ENCODE results near the gene PERP. TPM values are rescaled to one million over a fixed set of nuclear protein-coding genes. Genes with fewer than 3 reads are reported as not detected.

PERP gene
- polyA plus RNA-seq, 1 donor from 2014 or later, result 0.79 TPM

DNA sequence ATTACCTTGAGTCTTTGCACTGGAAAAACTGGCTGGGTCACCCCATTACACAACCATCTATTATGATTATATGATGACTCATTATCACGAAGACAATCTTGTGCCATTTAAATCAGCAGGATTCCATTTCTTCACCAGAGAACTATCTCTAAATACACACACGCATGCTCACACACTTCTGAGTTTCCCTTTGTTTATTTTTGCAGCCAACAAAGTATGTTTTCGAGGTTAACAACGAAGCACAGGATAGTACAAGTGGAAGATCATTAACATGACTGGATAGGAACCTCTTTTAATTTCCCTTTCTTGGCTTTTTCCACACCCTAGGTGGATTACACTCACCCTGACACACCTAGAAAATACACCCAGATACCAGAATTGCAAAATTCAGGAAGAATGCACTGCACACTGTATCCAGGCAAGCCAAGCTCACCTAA is 18.9 kb downstream of the PERP start:
- Histone ChIP-seq H3K4me2 (ENCODE audit: low read length) (no peak overlapping the region), H3K9me2 (ENCODE audit: insufficient read depth, low read length) (no peaks in the 10 kb centered on the region), H2AFZ (ENCODE audit: low read depth, low read length) (no peak overlapping the region), H3K36me3 (ENCODE audit: insufficient read depth, low read length) (no peaks in the 10 kb centered on the region), H3K4me3 (ENCODE audit: low read length) (no peak overlapping the region), H3K27ac (ENCODE audit: low read length) (no peak overlapping the region), H3K79me2 (replicated peaks; ENCODE audit: insufficient read depth, low read length) (no peaks in the 10 kb centered on the region), H3K9me3 (ENCODE audit: low read length) (no peaks in the 10 kb centered on the region), H3F3A (ENCODE audit: insufficient read depth, low read length, poor library complexity, severe bottlenecking) (no peaks in the 10 kb centered on the region), H3K27me3 (ENCODE audit: insufficient read depth, low read depth, low read length) (no peaks in the 10 kb centered on the region), H3K9ac (ENCODE audit: low read length) (no peak overlapping the region), H4K20me1 (ENCODE audit: insufficient read depth) (no peaks in the 10 kb centered on the region)
- TF ChIP-seq EP300 (conservative IDR thresholded peaks at IDR 0.05; ENCODE audit: poor library complexity, severe bottlenecking) (no peak), RAD21 (conservative IDR thresholded peaks at IDR 0.05) (no peak), SMC3 (conservative IDR thresholded peaks at IDR 0.05; ENCODE audit: poor library complexity) (no peak)
- TF ChIP-seq, protein P1, sequence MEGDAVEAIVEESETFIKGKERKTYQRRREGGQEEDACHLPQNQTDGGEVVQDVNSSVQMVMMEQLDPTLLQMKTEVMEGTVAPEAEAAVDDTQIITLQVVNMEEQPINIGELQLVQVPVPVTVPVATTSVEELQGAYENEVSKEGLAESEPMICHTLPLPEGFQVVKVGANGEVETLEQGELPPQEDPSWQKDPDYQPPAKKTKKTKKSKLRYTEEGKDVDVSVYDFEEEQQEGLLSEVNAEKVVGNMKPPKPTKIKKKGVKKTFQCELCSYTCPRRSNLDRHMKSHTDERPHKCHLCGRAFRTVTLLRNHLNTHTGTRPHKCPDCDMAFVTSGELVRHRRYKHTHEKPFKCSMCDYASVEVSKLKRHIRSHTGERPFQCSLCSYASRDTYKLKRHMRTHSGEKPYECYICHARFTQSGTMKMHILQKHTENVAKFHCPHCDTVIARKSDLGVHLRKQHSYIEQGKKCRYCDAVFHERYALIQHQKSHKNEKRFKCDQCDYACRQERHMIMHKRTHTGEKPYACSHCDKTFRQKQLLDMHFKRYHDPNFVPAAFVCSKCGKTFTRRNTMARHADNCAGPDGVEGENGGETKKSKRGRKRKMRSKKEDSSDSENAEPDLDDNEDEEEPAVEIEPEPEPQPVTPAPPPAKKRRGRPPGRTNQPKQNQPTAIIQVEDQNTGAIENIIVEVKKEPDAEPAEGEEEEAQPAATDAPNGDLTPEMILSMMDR (IDR thresholded peaks at IDR 0.05; ENCODE audit: poor library complexity, severe bottlenecking), result no peak

DNA sequence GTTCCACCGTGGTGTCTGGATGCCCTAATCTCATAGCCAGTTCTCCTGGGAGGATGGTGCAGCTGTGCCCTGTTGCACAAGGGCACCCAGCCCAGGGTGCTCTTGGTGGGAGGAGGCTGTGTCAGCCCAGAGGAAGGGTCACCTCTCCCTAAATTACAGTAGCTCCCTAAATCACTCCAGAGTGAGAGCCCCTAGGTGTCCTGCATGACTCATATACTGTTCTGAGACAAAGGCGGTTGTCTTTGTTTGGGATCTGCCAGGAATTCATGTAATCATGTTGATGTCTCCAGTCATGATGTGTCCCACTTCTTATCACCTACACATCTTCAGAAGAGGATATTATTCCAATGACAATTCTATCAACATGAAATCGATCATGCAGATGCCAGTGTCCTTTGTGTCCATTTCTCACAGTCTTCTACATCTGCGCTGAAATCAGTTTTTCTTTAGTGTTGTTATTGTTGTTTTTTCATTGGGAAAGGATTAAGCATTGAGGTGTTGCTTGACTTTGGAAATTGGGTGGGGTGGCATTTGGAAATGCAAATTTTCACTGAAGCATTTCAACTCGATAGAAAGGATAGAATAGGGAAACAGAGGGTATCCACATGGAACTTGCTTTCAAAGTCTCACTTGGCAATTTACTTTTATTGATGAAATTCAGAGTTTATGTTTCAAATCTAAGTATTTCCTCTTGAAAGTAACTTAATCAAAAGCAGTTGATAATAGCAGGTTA is 19.5 kb downstream of the PERP start:
- no peaks in the 10 kb centered on the region for H3F3A ChIP-seq (ENCODE audit: insufficient read depth, low read length, poor library complexity, severe bottlenecking)

DNA sequence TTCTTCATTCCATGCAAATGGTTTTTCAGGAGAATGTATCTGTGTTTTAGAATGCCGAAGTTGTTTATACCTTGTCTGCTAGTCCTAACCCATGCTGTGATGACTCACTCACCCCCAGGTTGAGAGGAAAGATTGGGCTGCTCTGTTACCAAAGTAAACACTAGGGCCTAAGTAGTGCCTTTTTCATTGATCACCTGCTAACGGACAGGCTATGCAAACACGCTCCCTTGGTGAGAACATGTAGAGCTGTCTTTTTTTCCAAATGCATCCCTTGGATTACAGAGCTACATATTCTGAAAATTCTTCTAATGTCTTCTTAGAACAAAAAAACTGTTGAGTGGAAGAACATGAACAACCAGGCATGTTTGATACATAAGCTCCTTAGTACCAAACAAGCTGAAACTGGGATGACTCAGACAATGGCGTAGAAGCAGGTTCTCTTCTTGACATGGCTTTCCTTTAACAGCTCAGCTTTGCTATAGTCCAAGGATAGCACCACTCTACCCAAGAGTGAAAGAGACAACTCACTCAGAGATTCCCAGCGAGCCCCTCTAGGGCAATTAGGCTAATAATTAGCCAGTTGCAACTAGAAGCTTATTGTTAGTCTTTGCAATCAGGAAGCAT is 20.5 kb downstream of the PERP start:
- H3K9ac ChIP-seq (ENCODE audit: low read length), result no peak overlapping the region
- no peaks in the 10 kb centered on the region for H3K79me2 ChIP-seq (replicated peaks; ENCODE audit: insufficient read depth, low read length)
- H3K36me3 ChIP-seq (ENCODE audit: insufficient read depth, low read length), result no peaks in the 10 kb centered on the region
- no peak overlapping the region for H2AFZ ChIP-seq (ENCODE audit: low read depth, low read length)
- H4K20me1 ChIP-seq (ENCODE audit: insufficient read depth), result no peaks in the 10 kb centered on the region
- no peaks in the 10 kb centered on the region for H3K27me3 ChIP-seq (ENCODE audit: insufficient read depth, low read depth, low read length)
- no peak overlapping the region for H3K4me3 ChIP-seq (ENCODE audit: low read length)
- no peaks in the 10 kb centered on the region for H3K9me2 ChIP-seq (ENCODE audit: insufficient read depth, low read length)
- H3K4me2 ChIP-seq (ENCODE audit: low read length), result no peak overlapping the region
- H3K9me3 ChIP-seq (ENCODE audit: low read length), result no peaks in the 10 kb centered on the region
- no peak overlapping the region for H3K27ac ChIP-seq (ENCODE audit: low read length)
- TF ChIP-seq EZH2 (IDR thresholded peaks at IDR 0.05; ENCODE audit: borderline replicate concordance, insufficient read depth, low read length, poor library complexity, severe bottlenecking), result no peak
- no peak for TF ChIP-seq TAF1 (IDR thresholded peaks at IDR 0.05; ENCODE audit: low read depth)
- TF ChIP-seq RAD21 (conservative IDR thresholded peaks at IDR 0.05), result no peak
- TF ChIP-seq SMC3 (conservative IDR thresholded peaks at IDR 0.05; ENCODE audit: poor library complexity), result no peak
- no peak for TF ChIP-seq EP300 (conservative IDR thresholded peaks at IDR 0.05; ENCODE audit: poor library complexity, severe bottlenecking)
- no peak for TF ChIP-seq MXI1 (conservative IDR thresholded peaks at IDR 0.05; ENCODE audit: poor library complexity, severe bottlenecking)
- TF ChIP-seq, protein P1 (IDR thresholded peaks at IDR 0.05; ENCODE audit: poor library complexity, severe bottlenecking), result no peak
- TF ChIP-seq POLR2AphosphoS5 (IDR thresholded peaks at IDR 0.05), result no peak
- TF ChIP-seq, protein P2, sequence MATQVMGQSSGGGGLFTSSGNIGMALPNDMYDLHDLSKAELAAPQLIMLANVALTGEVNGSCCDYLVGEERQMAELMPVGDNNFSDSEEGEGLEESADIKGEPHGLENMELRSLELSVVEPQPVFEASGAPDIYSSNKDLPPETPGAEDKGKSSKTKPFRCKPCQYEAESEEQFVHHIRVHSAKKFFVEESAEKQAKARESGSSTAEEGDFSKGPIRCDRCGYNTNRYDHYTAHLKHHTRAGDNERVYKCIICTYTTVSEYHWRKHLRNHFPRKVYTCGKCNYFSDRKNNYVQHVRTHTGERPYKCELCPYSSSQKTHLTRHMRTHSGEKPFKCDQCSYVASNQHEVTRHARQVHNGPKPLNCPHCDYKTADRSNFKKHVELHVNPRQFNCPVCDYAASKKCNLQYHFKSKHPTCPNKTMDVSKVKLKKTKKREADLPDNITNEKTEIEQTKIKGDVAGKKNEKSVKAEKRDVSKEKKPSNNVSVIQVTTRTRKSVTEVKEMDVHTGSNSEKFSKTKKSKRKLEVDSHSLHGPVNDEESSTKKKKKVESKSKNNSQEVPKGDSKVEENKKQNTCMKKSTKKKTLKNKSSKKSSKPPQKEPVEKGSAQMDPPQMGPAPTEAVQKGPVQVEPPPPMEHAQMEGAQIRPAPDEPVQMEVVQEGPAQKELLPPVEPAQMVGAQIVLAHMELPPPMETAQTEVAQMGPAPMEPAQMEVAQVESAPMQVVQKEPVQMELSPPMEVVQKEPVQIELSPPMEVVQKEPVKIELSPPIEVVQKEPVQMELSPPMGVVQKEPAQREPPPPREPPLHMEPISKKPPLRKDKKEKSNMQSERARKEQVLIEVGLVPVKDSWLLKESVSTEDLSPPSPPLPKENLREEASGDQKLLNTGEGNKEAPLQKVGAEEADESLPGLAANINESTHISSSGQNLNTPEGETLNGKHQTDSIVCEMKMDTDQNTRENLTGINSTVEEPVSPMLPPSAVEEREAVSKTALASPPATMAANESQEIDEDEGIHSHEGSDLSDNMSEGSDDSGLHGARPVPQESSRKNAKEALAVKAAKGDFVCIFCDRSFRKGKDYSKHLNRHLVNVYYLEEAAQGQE (IDR thresholded peaks at IDR 0.05; ENCODE audit: borderline replicate concordance), result no peak
- H3F3A ChIP-seq (ENCODE audit: insufficient read depth, low read length, poor library complexity, severe bottlenecking), result no peaks in the 10 kb centered on the region

More for the DNA sequence above, 19.5 kb downstream of the PERP start:
- Histone ChIP-seq H2AFZ (ENCODE audit: low read depth, low read length) (no peak overlapping the region), H4K20me1 (ENCODE audit: insufficient read depth) (no peaks in the 10 kb centered on the region), H3K27me3 (ENCODE audit: insufficient read depth, low read depth, low read length) (no peaks in the 10 kb centered on the region), H3K4me2 (ENCODE audit: low read length) (no peak overlapping the region), H3K4me3 (ENCODE audit: low read length) (no peak overlapping the region), H3K9me3 (ENCODE audit: low read length) (no peaks in the 10 kb centered on the region), H3K79me2 (replicated peaks; ENCODE audit: insufficient read depth, low read length) (no peaks in the 10 kb centered on the region), H3K36me3 (ENCODE audit: insufficient read depth, low read length) (no peaks in the 10 kb centered on the region), H3K27ac (ENCODE audit: low read length) (no peak overlapping the region), H3K9ac (ENCODE audit: low read length) (no peak overlapping the region), H3K9me2 (ENCODE audit: insufficient read depth, low read length) (no peaks in the 10 kb centered on the region)
- no peak for TF ChIP-seq RAD21 (conservative IDR thresholded peaks at IDR 0.05)
- TF ChIP-seq EZH2 (IDR thresholded peaks at IDR 0.05; ENCODE audit: borderline replicate concordance, insufficient read depth, low read length, poor library complexity, severe bottlenecking), result no peak
- no peak for TF ChIP-seq TAF1 (IDR thresholded peaks at IDR 0.05; ENCODE audit: low read depth)

Data from neural cell (in vitro differentiated cells).